ENCODE results near the gene GFPT2.

GFPT2 gene

GRCh38 chr5:180353048-180353979, at the start of gene GFPT2:
TSS of gene GFPT2 (minus strand) at chr5:180353336. CDS start at chr5:180353217, 119 bp downstream.
- DNase-seq = peak in 1 of 2 donors; percentile 43

- no peak for DNase-seq
Observed at GRCh38 chr5:180402716-180403115, 49.6 kb upstream of the GFPT2 start.

- no peak for DNase-seq
Observed at GRCh38 chr5:180401229-180401907, 48.2 kb upstream of the GFPT2 start.

- DNase-seq = no peak
Observed at GRCh38 chr5:180400416-180400815, 47.3 kb upstream of the GFPT2 start.

- DNase-seq = no peak
Observed at GRCh38 chr5:180399401-180400215, 46.5 kb upstream of the GFPT2 start.

GRCh38 chr5:180396926-180397325, 43.8 kb upstream of the GFPT2 start:
- DNase-seq = no peak

- no peak for DNase-seq
Observed at GRCh38 chr5:180395540-180396274, 42.6 kb upstream of the GFPT2 start.

- no peak for DNase-seq
Observed at GRCh38 chr5:180394031-180394636, 41.0 kb upstream of the GFPT2 start.

- no peak for DNase-seq
Observed at GRCh38 chr5:180391276-180391675, 38.1 kb upstream of the GFPT2 start.

- DNase-seq = peak; percentile 11 to 25
Observed at GRCh38 chr5:180390441-180391190, 37.5 kb upstream of the GFPT2 start.

GRCh38 chr5:180389252-180390101, 36.3 kb upstream of the GFPT2 start:
- no peak for DNase-seq

- no peak for DNase-seq
Observed at GRCh38 chr5:180387798-180388197, 34.7 kb upstream of the GFPT2 start.

GRCh38 chr5:180382926-180383325, 29.8 kb upstream of the GFPT2 start:
- DNase-seq = no peak

GRCh38 chr5:180381851-180382480, 28.8 kb upstream of the GFPT2 start:
- no peak for DNase-seq

- no peak for DNase-seq
Observed at GRCh38 chr5:180381428-180381827, 28.3 kb upstream of the GFPT2 start.

- no peak for DNase-seq
Observed at GRCh38 chr5:180380856-180381255, 27.7 kb upstream of the GFPT2 start.

- DNase-seq = no peak
Observed at GRCh38 chr5:180380441-180380840, 27.3 kb upstream of the GFPT2 start.

- DNase-seq = no peak
Observed at GRCh38 chr5:180379355-180380070, 26.4 kb upstream of the GFPT2 start.

All from inflammatory macrophage treated with lipopolysaccharide for 1 hour (primary cell).